ENCODE measurements around the gene PIM3.

- TF ChIP-seq CTCF (IDR thresholded peaks at IDR 0.05; ENCODE audit: low read length) (no peak), EZH2phosphoT487 (IDR thresholded peaks at IDR 0.05; ENCODE audit: low read length) (no peak), EZH2 (optimal IDR thresholded peaks at IDR 0.05; ENCODE audit: low read depth, low read length) (no peak)
Measured at GRCh38 chr22:50009251-50009650, 48.7 kb downstream of the PIM3 start.

All from MM.1S (cell line).